Neural cell (in vitro differentiated cells): Measurements from ENCODE around the gene KLF9. TPM values are rescaled to one million over a fixed set of nuclear protein-coding genes. Genes with fewer than 3 reads are reported as not detected.

Source experiments
- H2AFZ ChIP-seq: fragments of 200-600, 300-800 bp; sonication (generic), shearing (Covaris generic); 2 replicates; pipeline ENCODE4 v1.6.0; 2014; ENCODE audit warnings: low read depth, mild to moderate bottlenecking, antibody characterized with exemption, low read length, moderate library complexity
- H3F3A ChIP-seq: fragments of 200-600 bp; shearing (Covaris generic); 2 replicates; pipeline ENCODE4 v1.6.1; 2016; ENCODE audit warnings: mild to moderate bottlenecking, moderate library complexity, mixed read lengths, antibody characterized with exemption, low read length; ENCODE audit not compliant: insufficient read depth, poor library complexity, severe bottlenecking
- H3K27ac ChIP-seq: fragments of 200-600, 300-800 bp; sonication (generic), shearing (Covaris generic); 2 replicates; pipeline ENCODE4 v1.5.1; 2014; ENCODE audit warnings: mild to moderate bottlenecking, low read length, moderate library complexity
- H3K27me3 ChIP-seq: fragments of 300-800, 200-600 bp; sonication (generic), shearing (Covaris generic); 2 replicates; pipeline ENCODE4 v1.6.0; 2014; ENCODE audit warnings: mild to moderate bottlenecking, low read depth, low read length, moderate library complexity; ENCODE audit not compliant: insufficient read depth
- H3K36me3 ChIP-seq: fragments of 300-800, 200-600 bp; sonication (generic), shearing (Covaris generic); 2 replicates; pipeline ENCODE4 v1.5.1; 2014; ENCODE audit warnings: mild to moderate bottlenecking, antibody characterized with exemption, low read length, moderate library complexity; ENCODE audit not compliant: insufficient read depth
- H3K4me2 ChIP-seq: fragments of 300-800, 200-600 bp; sonication (generic), shearing (Covaris generic); 2 replicates; pipeline ENCODE4 v1.6.0; 2014; ENCODE audit warnings: mild to moderate bottlenecking, low read length
- H3K4me3 ChIP-seq: fragments of 300-800, 200-600 bp; sonication (generic), shearing (Covaris generic); 2 replicates; pipeline ENCODE4 v1.5.1; 2014; ENCODE audit warnings: mild to moderate bottlenecking, low read length, moderate library complexity
- H3K79me2 ChIP-seq: fragments of 200-600 bp; shearing (Covaris generic); replicated peaks from 2 replicates; pipeline ENCODE4 v1.6.0; 2014; ENCODE audit warnings: mild to moderate bottlenecking, low read length, moderate library complexity; ENCODE audit not compliant: insufficient read depth
- H3K9ac ChIP-seq: fragments of 300-800, 200-600 bp; sonication (generic), shearing (Covaris generic); 2 replicates; pipeline ENCODE4 v1.6.1; 2016; ENCODE audit warnings: mild to moderate bottlenecking, low read length, mixed read lengths
- H3K9me2 ChIP-seq: fragments of 200-600 bp; shearing (Covaris generic); 2 replicates; pipeline ENCODE4 v1.6.1; 2016; ENCODE audit warnings: mild to moderate bottlenecking, low read length, mixed read lengths; ENCODE audit not compliant: insufficient read depth
- H3K9me3 ChIP-seq: fragments of 200-600, 300-800 bp; sonication (generic), shearing (Covaris generic); 2 replicates; pipeline ENCODE4 v1.6.1; 2016; ENCODE audit warnings: mild to moderate bottlenecking, mixed run types, low read length, moderate library complexity, mixed read lengths
- H4K20me1 ChIP-seq: fragments of 200-600 bp; shearing (Covaris generic); 2 replicates; pipeline ENCODE4 v1.6.1; 2016; ENCODE audit warnings: mild to moderate bottlenecking, mixed run types; ENCODE audit not compliant: insufficient read depth
- EP300 ChIP-seq: fragments of 450-650 bp; conservative IDR thresholded peaks from 2 replicates; pipeline ENCODE4 v1.6.1; 2014; ENCODE audit warnings: antibody characterized with exemption, mild to moderate bottlenecking, moderate library complexity; ENCODE audit not compliant: poor library complexity, severe bottlenecking
- EZH2 ChIP-seq: fragments of 200-600, 300-800 bp; shearing (Covaris generic), sonication (generic); IDR thresholded peaks from 2 replicates; pipeline ENCODE4 v1.6.1; 2014; ENCODE audit warnings: antibody characterized with exemption, low read length, borderline replicate concordance, mild to moderate bottlenecking; ENCODE audit not compliant: insufficient read depth, poor library complexity, severe bottlenecking
- MXI1 ChIP-seq: fragments of 450-650 bp; conservative IDR thresholded peaks from 2 replicates; pipeline ENCODE4 v1.6.1; 2014; ENCODE audit warnings: antibody characterized with exemption, mild to moderate bottlenecking; ENCODE audit not compliant: poor library complexity, severe bottlenecking
- POLR2AphosphoS5 ChIP-seq: IDR thresholded peaks from 2 replicates; pipeline ENCODE4 v1.6.1; 2012
- RAD21 ChIP-seq: fragments of 450-650 bp; conservative IDR thresholded peaks from 2 replicates; pipeline ENCODE4 v1.6.1; 2014; ENCODE audit warnings: antibody characterized with exemption, mild to moderate bottlenecking, moderate library complexity
- SMC3 ChIP-seq: fragments of 450-650 bp; conservative IDR thresholded peaks from 2 replicates; pipeline ENCODE4 v1.6.1; 2014; ENCODE audit warnings: antibody characterized with exemption, mild to moderate bottlenecking, moderate library complexity; ENCODE audit not compliant: poor library complexity
- TAF1 ChIP-seq: IDR thresholded peaks from 2 replicates; pipeline ENCODE4 v1.6.1; 2012; ENCODE audit warnings: low read depth
- polyA plus RNA-seq: library from polyadenylated mRNA; depleted of rRNA; stranded (reverse); fragments of >200 nt; gene quantifications from 2 replicates; pipeline ENCODE4 v1.2.3, GENCODE V29; 2014
- TF ChIP-seq, protein P1 (sequence below): IDR thresholded peaks from 2 replicates; pipeline ENCODE4 v1.6.1; 2012; ENCODE audit warnings: borderline replicate concordance
- TF ChIP-seq, protein P2 (sequence below): fragments of 450-650 bp; IDR thresholded peaks from 2 replicates; pipeline ENCODE4 v1.5.1; 2014; ENCODE audit warnings: antibody characterized with exemption, mild to moderate bottlenecking, moderate library complexity; ENCODE audit not compliant: poor library complexity, severe bottlenecking

KLF9 gene
- polyA plus RNA-seq, 1 donor from 2014 or later: 0.11 TPM

DNA sequence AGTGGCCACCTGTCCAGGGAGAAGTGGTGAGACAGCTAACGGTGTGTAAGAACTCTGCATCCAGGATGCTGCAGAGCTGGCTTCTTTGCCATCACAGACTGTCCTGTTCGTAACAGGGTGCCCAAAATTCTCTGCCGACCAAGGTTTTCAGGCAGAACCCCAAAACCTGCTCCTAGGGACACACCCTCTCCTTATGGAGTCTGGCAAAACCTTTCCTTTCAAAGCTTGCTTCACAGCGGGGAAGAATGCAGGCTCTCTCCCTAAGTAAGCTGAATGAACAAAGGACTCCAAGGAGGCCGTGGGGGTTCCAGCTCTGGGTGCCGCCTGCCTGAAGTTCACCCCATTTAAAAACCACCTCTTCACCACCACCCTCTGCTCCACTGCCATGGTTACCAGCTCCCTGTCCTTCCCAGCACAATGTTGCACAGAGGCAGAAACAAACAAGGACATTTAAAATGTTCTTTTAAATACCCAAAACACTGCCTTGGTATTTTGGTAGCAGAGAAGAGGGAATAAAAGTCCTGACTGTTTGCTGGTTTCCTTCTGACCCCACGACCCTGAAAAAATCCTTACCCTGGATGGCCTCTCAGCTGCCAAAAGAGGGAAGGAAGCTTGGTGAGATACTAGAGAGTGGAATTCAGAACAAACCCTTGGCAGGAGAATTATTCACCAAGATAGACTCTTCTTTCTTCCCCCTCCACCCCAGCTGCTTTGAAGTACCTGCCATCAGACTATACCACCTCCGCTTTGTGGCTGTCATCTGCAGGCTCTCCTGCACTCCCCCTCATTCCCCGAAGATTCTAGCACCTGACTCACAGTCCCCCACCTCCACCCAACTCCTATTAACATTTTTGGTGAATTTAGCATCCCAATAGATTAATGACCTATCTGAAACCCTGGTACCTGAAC, 7.1 kb upstream of the KLF9 start:
- Histone ChIP-seq H3K4me2 (no peak overlapping the region), H3F3A (no peaks in the 10 kb centered on the region), H4K20me1 (no peaks in the 10 kb centered on the region), H3K9me2 (no peaks in the 10 kb centered on the region), H3K4me3 (no peak overlapping the region), H3K9ac (no peak overlapping the region), H3K27me3 (peaks cover 57% of the 10 kb centered on the region), H2AFZ (no peak overlapping the region), H3K27ac (no peak overlapping the region), H3K9me3 (no peaks in the 10 kb centered on the region), H3K36me3 (no peaks in the 10 kb centered on the region), H3K79me2 (no peaks in the 10 kb centered on the region)
- TF ChIP-seq EZH2 (no peak), EP300 (no peak), RAD21 (no peak), MXI1 (no peak), SMC3 (no peak), POLR2AphosphoS5 (no peak), TAF1 (no peak)
- TF ChIP-seq, protein P1, sequence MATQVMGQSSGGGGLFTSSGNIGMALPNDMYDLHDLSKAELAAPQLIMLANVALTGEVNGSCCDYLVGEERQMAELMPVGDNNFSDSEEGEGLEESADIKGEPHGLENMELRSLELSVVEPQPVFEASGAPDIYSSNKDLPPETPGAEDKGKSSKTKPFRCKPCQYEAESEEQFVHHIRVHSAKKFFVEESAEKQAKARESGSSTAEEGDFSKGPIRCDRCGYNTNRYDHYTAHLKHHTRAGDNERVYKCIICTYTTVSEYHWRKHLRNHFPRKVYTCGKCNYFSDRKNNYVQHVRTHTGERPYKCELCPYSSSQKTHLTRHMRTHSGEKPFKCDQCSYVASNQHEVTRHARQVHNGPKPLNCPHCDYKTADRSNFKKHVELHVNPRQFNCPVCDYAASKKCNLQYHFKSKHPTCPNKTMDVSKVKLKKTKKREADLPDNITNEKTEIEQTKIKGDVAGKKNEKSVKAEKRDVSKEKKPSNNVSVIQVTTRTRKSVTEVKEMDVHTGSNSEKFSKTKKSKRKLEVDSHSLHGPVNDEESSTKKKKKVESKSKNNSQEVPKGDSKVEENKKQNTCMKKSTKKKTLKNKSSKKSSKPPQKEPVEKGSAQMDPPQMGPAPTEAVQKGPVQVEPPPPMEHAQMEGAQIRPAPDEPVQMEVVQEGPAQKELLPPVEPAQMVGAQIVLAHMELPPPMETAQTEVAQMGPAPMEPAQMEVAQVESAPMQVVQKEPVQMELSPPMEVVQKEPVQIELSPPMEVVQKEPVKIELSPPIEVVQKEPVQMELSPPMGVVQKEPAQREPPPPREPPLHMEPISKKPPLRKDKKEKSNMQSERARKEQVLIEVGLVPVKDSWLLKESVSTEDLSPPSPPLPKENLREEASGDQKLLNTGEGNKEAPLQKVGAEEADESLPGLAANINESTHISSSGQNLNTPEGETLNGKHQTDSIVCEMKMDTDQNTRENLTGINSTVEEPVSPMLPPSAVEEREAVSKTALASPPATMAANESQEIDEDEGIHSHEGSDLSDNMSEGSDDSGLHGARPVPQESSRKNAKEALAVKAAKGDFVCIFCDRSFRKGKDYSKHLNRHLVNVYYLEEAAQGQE: no peak
- TF ChIP-seq, protein P2, sequence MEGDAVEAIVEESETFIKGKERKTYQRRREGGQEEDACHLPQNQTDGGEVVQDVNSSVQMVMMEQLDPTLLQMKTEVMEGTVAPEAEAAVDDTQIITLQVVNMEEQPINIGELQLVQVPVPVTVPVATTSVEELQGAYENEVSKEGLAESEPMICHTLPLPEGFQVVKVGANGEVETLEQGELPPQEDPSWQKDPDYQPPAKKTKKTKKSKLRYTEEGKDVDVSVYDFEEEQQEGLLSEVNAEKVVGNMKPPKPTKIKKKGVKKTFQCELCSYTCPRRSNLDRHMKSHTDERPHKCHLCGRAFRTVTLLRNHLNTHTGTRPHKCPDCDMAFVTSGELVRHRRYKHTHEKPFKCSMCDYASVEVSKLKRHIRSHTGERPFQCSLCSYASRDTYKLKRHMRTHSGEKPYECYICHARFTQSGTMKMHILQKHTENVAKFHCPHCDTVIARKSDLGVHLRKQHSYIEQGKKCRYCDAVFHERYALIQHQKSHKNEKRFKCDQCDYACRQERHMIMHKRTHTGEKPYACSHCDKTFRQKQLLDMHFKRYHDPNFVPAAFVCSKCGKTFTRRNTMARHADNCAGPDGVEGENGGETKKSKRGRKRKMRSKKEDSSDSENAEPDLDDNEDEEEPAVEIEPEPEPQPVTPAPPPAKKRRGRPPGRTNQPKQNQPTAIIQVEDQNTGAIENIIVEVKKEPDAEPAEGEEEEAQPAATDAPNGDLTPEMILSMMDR: no peak

DNA sequence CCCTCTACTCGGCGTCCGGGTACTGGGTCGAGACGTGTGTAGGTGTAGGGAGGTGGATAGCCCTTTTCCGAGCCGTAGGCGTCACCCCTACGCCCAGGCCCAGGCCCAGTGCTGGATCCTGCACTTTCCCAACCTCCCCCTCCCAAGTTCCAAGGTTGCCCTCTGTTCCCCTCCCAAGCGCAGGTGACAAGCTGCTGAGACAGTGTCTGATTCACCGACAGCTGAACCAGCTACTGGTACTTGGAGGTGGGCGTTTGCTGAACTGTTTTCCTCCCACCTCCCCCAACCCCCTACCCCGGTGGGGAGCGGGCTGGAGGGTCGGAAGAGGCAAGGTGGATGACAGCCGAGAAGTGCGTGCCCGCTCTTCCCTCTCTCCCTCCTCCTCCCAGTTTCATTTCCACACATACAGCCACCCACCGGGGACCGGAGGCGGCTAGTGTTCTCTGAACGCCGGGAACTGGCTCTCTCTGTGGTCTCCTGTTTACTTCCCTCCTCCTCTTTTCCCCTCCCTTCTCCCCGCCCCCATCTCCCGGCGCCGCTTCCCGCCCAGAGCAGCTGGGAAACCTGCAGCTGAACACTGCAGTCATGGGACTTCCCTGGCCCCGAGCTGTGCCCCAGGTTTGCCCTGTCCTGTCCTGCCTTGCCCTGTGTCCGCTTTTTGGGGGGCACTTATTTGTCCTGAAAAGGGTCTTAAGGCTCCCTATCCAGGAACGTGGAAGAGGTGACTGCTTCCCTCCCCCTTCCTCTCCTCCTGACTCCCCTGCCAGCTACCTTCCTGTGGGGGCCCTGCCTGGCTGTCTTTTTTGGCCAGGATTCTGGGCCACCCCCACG, 6.2 kb upstream of the KLF9 start:
- Histone ChIP-seq H4K20me1 (no peaks in the 10 kb centered on the region), H3K79me2 (no peaks in the 10 kb centered on the region), H3K36me3 (no peaks in the 10 kb centered on the region), H3K27ac (no peak overlapping the region), H3K27me3 (peaks cover 66% of the 10 kb centered on the region), H3F3A (no peaks in the 10 kb centered on the region), H3K9me2 (no peaks in the 10 kb centered on the region), H2AFZ (no peak overlapping the region), H3K9me3 (no peaks in the 10 kb centered on the region), H3K9ac (no peak overlapping the region), H3K4me2 (peak overlapping the region; percentile 41), H3K4me3 (peak overlapping the region; percentile 61)
- TF ChIP-seq SMC3 (no peak), RAD21 (no peak), TAF1 (no peak), EZH2 (no peak), MXI1 (no peak), EP300 (no peak), POLR2AphosphoS5 (no peak)
- TF ChIP-seq, protein P1: no peak
- TF ChIP-seq, protein P2: no peak
